Keratinocyte (primary cell): Measurements from ENCODE around the gene SLC22A31. TPM values are rescaled to one million over a fixed set of nuclear protein-coding genes. Genes with fewer than 3 reads are reported as not detected.

Experiments
- DNase-seq: peaks from one replicate; pipeline ENCODE4 v3.0.0-alpha.2; 2011; ENCODE audit warnings: low read depth, missing footprints, low spot score
- FAIRE-seq: peaks from 2 replicates; lab custom pipeline; 2011; peaks lifted over from hg19 to GRCh38; lab: Jason Lieb, UNC
- H2AFZ ChIP-seq: 2 replicates; pipeline ENCODE4 v1.6.0; 2012; ENCODE audit warnings: low read length, control low read depth, inconsistent platforms; ENCODE audit not compliant: control insufficient read depth
- H3K27ac ChIP-seq: 2 replicates; pipeline ENCODE4 v1.5.1; 2011; ENCODE audit warnings: low read length; ENCODE audit not compliant: control insufficient read depth, insufficient read depth
- H3K27me3 ChIP-seq: 3 replicates; pipeline ENCODE4 v1.6.0; 2011; ENCODE audit warnings: low read length; ENCODE audit not compliant: control insufficient read depth, insufficient read depth; ENCODE audit errors: extremely low read depth
- H3K36me3 ChIP-seq, 2 experiments: 2 replicates in 1 of 2; 3 replicates in 1 of 2; pipeline ENCODE4 v1.5.1; 2011; ENCODE audit warnings: low read length in 2 of 2, mild to moderate bottlenecking in 1 of 2; ENCODE audit not compliant: control insufficient read depth in 2 of 2, insufficient read depth in 2 of 2; ENCODE audit errors: extremely low read depth in 1 of 2
- H3K4me1 ChIP-seq: 3 replicates; pipeline ENCODE4 v1.5.1; 2011; ENCODE audit warnings: low read length; ENCODE audit not compliant: control insufficient read depth, insufficient read depth; ENCODE audit errors: extremely low read depth
- H3K4me2 ChIP-seq: 3 replicates; pipeline ENCODE4 v1.6.0; 2011; ENCODE audit warnings: low read depth, low read length; ENCODE audit not compliant: control insufficient read depth, insufficient read depth; ENCODE audit errors: extremely low read depth
- H3K4me3 ChIP-seq, 3 experiments: fragments of 200-600 bp in 1 of 3; sonication (generic) in 1 of 3; 2 replicates in 2 of 3; 3 replicates in 1 of 3; pipeline ENCODE4 v1.5.1; 2011 to 2016; ENCODE audit warnings: low read length in 3 of 3, mild to moderate bottlenecking in 3 of 3, control low read depth in 2 of 3, inconsistent platforms in 1 of 3, low read depth in 1 of 3, mixed read lengths in 1 of 3, mixed run types in 1 of 3, moderate library complexity in 1 of 3; ENCODE audit not compliant: control insufficient read depth in 2 of 3, insufficient read depth in 2 of 3; ENCODE audit errors: extremely low read depth in 1 of 3
- H3K79me2 ChIP-seq: 2 replicates; pipeline ENCODE4 v1.6.0; 2012; ENCODE audit warnings: low read length; ENCODE audit not compliant: control insufficient read depth, insufficient read depth
- H3K9ac ChIP-seq: 3 replicates; pipeline ENCODE4 v1.6.0; 2011; ENCODE audit warnings: low read length; ENCODE audit not compliant: control insufficient read depth, insufficient read depth; ENCODE audit errors: extremely low read depth
- H3K9me1 ChIP-seq: 3 replicates; pipeline ENCODE4 v1.6.0; 2011; ENCODE audit warnings: low read length; ENCODE audit not compliant: control insufficient read depth, insufficient read depth; ENCODE audit errors: extremely low read depth
- H3K9me3 ChIP-seq: 2 replicates; pipeline ENCODE4 v1.5.1; 2012; ENCODE audit warnings: low read depth, low read length; ENCODE audit not compliant: control insufficient read depth
- H4K20me1 ChIP-seq: 3 replicates; pipeline ENCODE4 v1.6.0; 2011; ENCODE audit warnings: low read length; ENCODE audit not compliant: control insufficient read depth, insufficient read depth; ENCODE audit errors: extremely low read depth
- EZH2 ChIP-seq: IDR thresholded peaks from one replicate; pipeline ENCODE4 v1.6.1; 2012; ENCODE audit warnings: inconsistent platforms, mild to moderate bottlenecking, low read length, moderate library complexity
- dilution Hi-C: fragments of 300-500 bp; cut with MboI; formaldehyde crosslinking; loops from one replicate; pipeline ENCODE4 v1.7.0; 2020; ENCODE audit warnings: low sequenced_read_pairs; ENCODE audit not compliant: extremely low pct_ligation_motif_present
- polyA plus RNA-seq, 5 experiments: library from polyadenylated mRNA; depleted of rRNA in 3 of 5; stranded (reverse) in 3 of 5; stranded (forward) in 1 of 5; unstranded in 1 of 5; fragments of >200 nt; gene quantifications; 1 replicate in 1 of 5; 2 replicates in 3 of 5; 3 replicates in 1 of 5; pipeline versions ENCODE4 v1.2.1 to v1.2.3, GENCODE V29; 2011 to 2012; ENCODE audit warnings: missing spikeins in 2 of 5, low read depth in 1 of 5, low replicate concordance in 1 of 5
- TF ChIP-seq, protein P1 (sequence below), 3 experiments: IDR thresholded peaks in 1 of 3; conservative IDR thresholded peaks in 1 of 3; optimal IDR thresholded peaks in 1 of 3; 2 replicates in 2 of 3; 3 replicates in 1 of 3; pipeline versions ENCODE3 to v1.5.1; 2011; ENCODE audit warnings: low read length in 3 of 3, mild to moderate bottlenecking in 3 of 3, moderate library complexity in 2 of 3, control low read depth in 1 of 3, inconsistent platforms in 1 of 3; ENCODE audit not compliant: insufficient read depth in 2 of 3; ENCODE audit errors: extremely low read depth in 1 of 3

Gene SLC22A31
- polyA plus RNA-seq, 1 donor (not counting 4 experiments of a cell fraction or from before 2014, with no cell fraction given), result not detected

DNA sequence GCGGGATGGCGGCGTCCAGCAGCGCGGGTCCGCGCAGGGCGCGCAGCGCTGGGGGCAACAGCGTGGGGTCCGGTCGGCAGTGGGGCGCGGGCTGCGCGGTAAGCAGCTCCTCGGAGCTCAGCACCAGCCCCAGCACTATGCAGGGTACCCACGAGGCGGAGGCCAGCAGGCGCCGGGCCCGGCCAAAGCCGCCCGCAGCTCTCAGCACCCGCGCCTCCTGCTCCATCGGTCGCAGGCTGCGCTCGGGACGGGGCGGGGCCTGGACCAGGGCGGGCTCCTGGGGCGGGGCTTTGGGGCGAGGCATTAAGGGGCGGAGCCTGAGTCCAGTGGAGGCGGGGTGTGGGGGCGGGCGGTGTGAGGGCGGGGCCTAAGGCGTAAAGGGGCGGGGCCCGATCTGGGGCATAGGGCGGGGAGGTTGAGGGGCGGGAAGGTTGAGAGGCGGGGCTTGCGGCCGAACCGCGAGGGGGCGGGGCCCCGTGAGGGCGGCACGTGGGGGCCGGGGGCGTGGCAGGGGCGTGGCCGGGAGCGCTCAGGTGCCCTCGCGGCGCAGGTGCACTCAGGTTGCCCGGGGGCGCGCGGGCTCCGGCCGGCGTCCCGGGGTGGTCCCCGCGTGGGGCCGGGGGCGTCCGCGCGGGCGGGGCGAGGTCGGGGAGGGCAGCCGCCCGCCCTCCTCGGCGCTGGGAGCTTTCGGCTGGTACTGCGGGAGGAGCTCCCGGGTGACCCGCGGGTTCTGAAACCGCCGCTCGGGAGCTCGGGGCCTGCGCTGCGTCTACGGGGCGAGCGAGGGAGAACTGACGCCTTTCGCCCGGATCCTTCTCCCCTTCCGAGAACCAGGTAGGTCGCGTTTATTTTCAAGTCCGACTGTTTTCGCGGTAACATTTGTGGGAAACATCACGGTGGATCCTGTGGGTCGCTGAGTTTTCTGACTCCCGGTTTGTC is 1.4 kb upstream of the SLC22A31 start:
- H3K4me1 ChIP-seq, result no peaks in the 10 kb centered on the region
- H3K4me2 ChIP-seq, result peak overlapping the region; percentile 54
- no peaks in the 10 kb centered on the region for H3K79me2 ChIP-seq
- H3K9me3 ChIP-seq, result no peaks in the 10 kb centered on the region
- peak; percentile 55 for DNase-seq
- peak; percentile 79 for FAIRE-seq
- H4K20me1 ChIP-seq, result no peaks in the 10 kb centered on the region
- H3K27me3 ChIP-seq, result peaks cover 35% of the 10 kb centered on the region
- H3K27ac ChIP-seq, result no peak overlapping the region
- TF ChIP-seq EZH2, result no peak
- TF ChIP-seq, protein P1, sequence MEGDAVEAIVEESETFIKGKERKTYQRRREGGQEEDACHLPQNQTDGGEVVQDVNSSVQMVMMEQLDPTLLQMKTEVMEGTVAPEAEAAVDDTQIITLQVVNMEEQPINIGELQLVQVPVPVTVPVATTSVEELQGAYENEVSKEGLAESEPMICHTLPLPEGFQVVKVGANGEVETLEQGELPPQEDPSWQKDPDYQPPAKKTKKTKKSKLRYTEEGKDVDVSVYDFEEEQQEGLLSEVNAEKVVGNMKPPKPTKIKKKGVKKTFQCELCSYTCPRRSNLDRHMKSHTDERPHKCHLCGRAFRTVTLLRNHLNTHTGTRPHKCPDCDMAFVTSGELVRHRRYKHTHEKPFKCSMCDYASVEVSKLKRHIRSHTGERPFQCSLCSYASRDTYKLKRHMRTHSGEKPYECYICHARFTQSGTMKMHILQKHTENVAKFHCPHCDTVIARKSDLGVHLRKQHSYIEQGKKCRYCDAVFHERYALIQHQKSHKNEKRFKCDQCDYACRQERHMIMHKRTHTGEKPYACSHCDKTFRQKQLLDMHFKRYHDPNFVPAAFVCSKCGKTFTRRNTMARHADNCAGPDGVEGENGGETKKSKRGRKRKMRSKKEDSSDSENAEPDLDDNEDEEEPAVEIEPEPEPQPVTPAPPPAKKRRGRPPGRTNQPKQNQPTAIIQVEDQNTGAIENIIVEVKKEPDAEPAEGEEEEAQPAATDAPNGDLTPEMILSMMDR (optimal IDR thresholded peaks at IDR 0.05 in 1 of 3, IDR thresholded peaks at IDR 0.05 in 1 of 3, conservative IDR thresholded peaks at IDR 0.05 in 1 of 3; ENCODE audit: extremely low read depth in 1 of 3, insufficient read depth in 2 of 3, low read length in 3 of 3), result no peak
- H3K9me1 ChIP-seq, result no peaks in the 10 kb centered on the region
- H2AFZ ChIP-seq, result peak overlapping the region; percentile 53
- no peaks in the 10 kb centered on the region for H3K36me3 ChIP-seq
- no peak overlapping the region for H3K9ac ChIP-seq
- peak overlapping the region in 2 of 3 experiments; percentile 8 to 38 for H3K4me3 ChIP-seq
- dilution Hi-C loops, result no loop called here

- Histone ChIP-seq H3K4me1 (no peaks in the 10 kb centered on the region), H3K9ac (no peak overlapping the region), H4K20me1 (no peaks in the 10 kb centered on the region), H3K4me2 (peak overlapping the region; percentile 54), H3K27me3 (peaks cover 35% of the 10 kb centered on the region), H2AFZ (no peak overlapping the region), H3K79me2 (no peaks in the 10 kb centered on the region), H3K4me3 (no peak overlapping the region), H3K9me1 (no peaks in the 10 kb centered on the region), H3K27ac (no peak overlapping the region), H3K36me3 (no peaks in the 10 kb centered on the region), H3K9me3 (no peaks in the 10 kb centered on the region)
- dilution Hi-C loops, result no loop called here
- DNase-seq, result no peak
- FAIRE-seq, result no peak
- TF ChIP-seq, protein P1 (optimal IDR thresholded peaks at IDR 0.05 in 1 of 3, IDR thresholded peaks at IDR 0.05 in 1 of 3, conservative IDR thresholded peaks at IDR 0.05 in 1 of 3; ENCODE audit: extremely low read depth in 1 of 3, insufficient read depth in 2 of 3, low read length in 3 of 3), result no peak
- peak; percentile 7 for TF ChIP-seq EZH2
Measured at GRCh38 chr16:89200850-89201411, 594 bp upstream of the SLC22A31 start.
